Keratinocyte (primary cell): ENCODE measurements around the gene SOWAHA. TPM values are rescaled to one million over a fixed set of nuclear protein-coding genes. Genes with fewer than 3 reads are reported as not detected.
A peak's percentile ranks its signal among the peaks of the same experiment; 100 is the strongest.

ENCODE experiments used
- DNase-seq: peaks from one replicate; pipeline ENCODE4 v3.0.0-alpha.2; 2011; ENCODE audit warnings: low read depth, missing footprints, low spot score
- FAIRE-seq: peaks from 2 replicates; lab custom pipeline; 2011; peaks lifted over from hg19 to GRCh38; lab: Jason Lieb, UNC
- H2AFZ ChIP-seq: 2 replicates; pipeline ENCODE4 v1.6.0; 2012; ENCODE audit warnings: low read length, control low read depth, inconsistent platforms; ENCODE audit not compliant: control insufficient read depth
- H3K27ac ChIP-seq: 2 replicates; pipeline ENCODE4 v1.5.1; 2011; ENCODE audit warnings: low read length; ENCODE audit not compliant: control insufficient read depth, insufficient read depth
- H3K27me3 ChIP-seq: 3 replicates; pipeline ENCODE4 v1.6.0; 2011; ENCODE audit warnings: low read length; ENCODE audit not compliant: control insufficient read depth, insufficient read depth; ENCODE audit errors: extremely low read depth
- H3K36me3 ChIP-seq, 2 experiments: 2 replicates in 1 of 2; 3 replicates in 1 of 2; pipeline ENCODE4 v1.5.1; 2011; ENCODE audit warnings: low read length in 2 of 2, mild to moderate bottlenecking in 1 of 2; ENCODE audit not compliant: control insufficient read depth in 2 of 2, insufficient read depth in 2 of 2; ENCODE audit errors: extremely low read depth in 1 of 2
- H3K4me1 ChIP-seq: 3 replicates; pipeline ENCODE4 v1.5.1; 2011; ENCODE audit warnings: low read length; ENCODE audit not compliant: control insufficient read depth, insufficient read depth; ENCODE audit errors: extremely low read depth
- H3K4me2 ChIP-seq: 3 replicates; pipeline ENCODE4 v1.6.0; 2011; ENCODE audit warnings: low read depth, low read length; ENCODE audit not compliant: control insufficient read depth, insufficient read depth; ENCODE audit errors: extremely low read depth
- H3K4me3 ChIP-seq, 3 experiments: fragments of 200-600 bp in 1 of 3; sonication (generic) in 1 of 3; 2 replicates in 2 of 3; 3 replicates in 1 of 3; pipeline ENCODE4 v1.5.1; 2011 to 2016; ENCODE audit warnings: low read length in 3 of 3, mild to moderate bottlenecking in 3 of 3, control low read depth in 2 of 3, inconsistent platforms in 1 of 3, low read depth in 1 of 3, mixed read lengths in 1 of 3, mixed run types in 1 of 3, moderate library complexity in 1 of 3; ENCODE audit not compliant: control insufficient read depth in 2 of 3, insufficient read depth in 2 of 3; ENCODE audit errors: extremely low read depth in 1 of 3
- H3K79me2 ChIP-seq: 2 replicates; pipeline ENCODE4 v1.6.0; 2012; ENCODE audit warnings: low read length; ENCODE audit not compliant: control insufficient read depth, insufficient read depth
- H3K9ac ChIP-seq: 3 replicates; pipeline ENCODE4 v1.6.0; 2011; ENCODE audit warnings: low read length; ENCODE audit not compliant: control insufficient read depth, insufficient read depth; ENCODE audit errors: extremely low read depth
- H3K9me1 ChIP-seq: 3 replicates; pipeline ENCODE4 v1.6.0; 2011; ENCODE audit warnings: low read length; ENCODE audit not compliant: control insufficient read depth, insufficient read depth; ENCODE audit errors: extremely low read depth
- H3K9me3 ChIP-seq: 2 replicates; pipeline ENCODE4 v1.5.1; 2012; ENCODE audit warnings: low read depth, low read length; ENCODE audit not compliant: control insufficient read depth
- H4K20me1 ChIP-seq: 3 replicates; pipeline ENCODE4 v1.6.0; 2011; ENCODE audit warnings: low read length; ENCODE audit not compliant: control insufficient read depth, insufficient read depth; ENCODE audit errors: extremely low read depth
- CTCF ChIP-seq, 3 experiments: IDR thresholded peaks in 1 of 3; conservative IDR thresholded peaks in 1 of 3; optimal IDR thresholded peaks in 1 of 3; 2 replicates in 2 of 3; 3 replicates in 1 of 3; pipeline versions ENCODE3 to v1.5.1; 2011; ENCODE audit warnings: low read length in 3 of 3, mild to moderate bottlenecking in 3 of 3, moderate library complexity in 2 of 3, control low read depth in 1 of 3, inconsistent platforms in 1 of 3; ENCODE audit not compliant: insufficient read depth in 2 of 3; ENCODE audit errors: extremely low read depth in 1 of 3
- EZH2 ChIP-seq: IDR thresholded peaks from one replicate; pipeline ENCODE4 v1.6.1; 2012; ENCODE audit warnings: inconsistent platforms, mild to moderate bottlenecking, low read length, moderate library complexity
- dilution Hi-C: fragments of 300-500 bp; cut with MboI; formaldehyde crosslinking; loops from one replicate; pipeline ENCODE4 v1.7.0; 2020; ENCODE audit warnings: low sequenced_read_pairs; ENCODE audit not compliant: extremely low pct_ligation_motif_present
- polyA plus RNA-seq, 5 experiments: library from polyadenylated mRNA; depleted of rRNA in 3 of 5; stranded (reverse) in 3 of 5; stranded (forward) in 1 of 5; unstranded in 1 of 5; fragments of >200 nt; gene quantifications; 1 replicate in 1 of 5; 2 replicates in 3 of 5; 3 replicates in 1 of 5; pipeline versions ENCODE4 v1.2.1 to v1.2.3, GENCODE V29; 2011 to 2012; ENCODE audit warnings: missing spikeins in 2 of 5, low read depth in 1 of 5, low replicate concordance in 1 of 5

Gene SOWAHA
- polyA plus RNA-seq, 1 donor (not counting 4 experiments of a cell fraction or from before 2014, with no cell fraction given) = not detected

- Histone ChIP-seq H3K9me1 (no peaks in the 10 kb centered on the region), H3K27me3 (peaks cover 16% of the 10 kb centered on the region), H3K27ac (no peak within 1 kb of the TSS), H3K9ac (peak within 1 kb of the TSS; percentile 54), H3K36me3 (no peaks in the 10 kb centered on the region), H3K9me3 (no peaks in the 10 kb centered on the region), H2AFZ (peak within 1 kb of the TSS; percentile 82), H3K4me2 (peak within 1 kb of the TSS; percentile 52), H3K4me3 (peak within 1 kb of the TSS; percentile 39 to 67 (median 66)), H3K79me2 (no peaks in the 10 kb centered on the region), H3K4me1 (no peaks in the 10 kb centered on the region), H4K20me1 (no peaks in the 10 kb centered on the region)
- FAIRE-seq (no peak), DNase-seq (no peak)
- dilution Hi-C loops = no loop called here
- TF ChIP-seq EZH2 = no peak
- no peak for TF ChIP-seq CTCF (optimal IDR thresholded peaks at IDR 0.05 in 1 of 3, IDR thresholded peaks at IDR 0.05 in 1 of 3, conservative IDR thresholded peaks at IDR 0.05 in 1 of 3; ENCODE audit: extremely low read depth in 1 of 3, insufficient read depth in 2 of 3, low read length in 3 of 3)
Observed at GRCh38 chr5:132830436-132831094, 17.5 kb downstream of the SOWAHA start, which contains the start of gene SHROOM1. Gene SHROOM1, minus strand, starts transcription at chr5:132830647. Its CDS starts 4,507 bp downstream, at chr5:132826140.

- Histone ChIP-seq H3K4me3 (no peak overlapping the region), H3K9ac (no peak overlapping the region), H4K20me1 (no peaks in the 10 kb centered on the region), H3K4me1 (no peaks in the 10 kb centered on the region), H3K27ac (no peak overlapping the region), H2AFZ (no peak overlapping the region), H3K27me3 (peaks cover 9% of the 10 kb centered on the region), H3K79me2 (no peaks in the 10 kb centered on the region), H3K9me3 (no peaks in the 10 kb centered on the region), H3K9me1 (no peaks in the 10 kb centered on the region), H3K4me2 (no peak overlapping the region), H3K36me3 (no peaks in the 10 kb centered on the region)
- no peak for FAIRE-seq
- dilution Hi-C loops = no loop called here
- no peak for TF ChIP-seq CTCF (optimal IDR thresholded peaks at IDR 0.05 in 1 of 3, IDR thresholded peaks at IDR 0.05 in 1 of 3, conservative IDR thresholded peaks at IDR 0.05 in 1 of 3; ENCODE audit: extremely low read depth in 1 of 3, insufficient read depth in 2 of 3, low read length in 3 of 3)
- no peak for TF ChIP-seq EZH2
- DNase-seq = no peak
Observed at GRCh38 chr5:132831095-132831860, 18.2 kb downstream of the SOWAHA start.
